HG03095 (cell line): ENCODE data around the gene PRCD.

ENCODE experiments used
- ATAC-seq: cut with Tn5 transposase; IDR thresholded peaks from one replicate; pipeline ENCODE4 v1.9.1; 2021; ENCODE audit warnings: moderate library complexity; ENCODE audit not compliant: unreplicated experiment

PRCD gene

GRCh38 chr17:76567634-76568432 lies 28.0 kb downstream of the PRCD start:
- ATAC-seq, result no peak

GRCh38 chr17:76568811-76569221 lies 29.0 kb downstream of the PRCD start:
- no peak for ATAC-seq

GRCh38 chr17:76569607-76570279 lies 29.9 kb downstream of the PRCD start:
- ATAC-seq, result no peak

- no peak for ATAC-seq
Measured at GRCh38 chr17:76570457-76570856, 30.6 kb downstream of the PRCD start.

GRCh38 chr17:76570877-76571471 lies 31.1 kb downstream of the PRCD start:
- ATAC-seq, result no peak

GRCh38 chr17:76572201-76572910 lies 32.5 kb downstream of the PRCD start:
- no peak for ATAC-seq

GRCh38 chr17:76573096-76573495 lies 33.3 kb downstream of the PRCD start:
- no peak for ATAC-seq

GRCh38 chr17:76574166-76574565 lies 34.3 kb downstream of the PRCD start:
- no peak for ATAC-seq

GRCh38 chr17:76575570-76575969 lies 35.7 kb downstream of the PRCD start:
- no peak for ATAC-seq

GRCh38 chr17:76576189-76576588 lies 36.3 kb downstream of the PRCD start:
- ATAC-seq, result no peak

- no peak for ATAC-seq
Measured at GRCh38 chr17:76577876-76578275, 38.0 kb downstream of the PRCD start.

- no peak for ATAC-seq
Measured at GRCh38 chr17:76578376-76578775, 38.5 kb downstream of the PRCD start.

GRCh38 chr17:76579281-76579680 lies 39.4 kb downstream of the PRCD start:
- no peak for ATAC-seq

- ATAC-seq, result no peak
Measured at GRCh38 chr17:76581515-76581914, 41.7 kb downstream of the PRCD start.

GRCh38 chr17:76582660-76583059 lies 42.8 kb downstream of the PRCD start:
- no peak for ATAC-seq

- no peak for ATAC-seq
Measured at GRCh38 chr17:76584427-76585032, 44.7 kb downstream of the PRCD start.

- no peak for ATAC-seq
Measured at GRCh38 chr17:76585033-76585648, 45.3 kb downstream of the PRCD start.

- no peak for ATAC-seq
Measured at GRCh38 chr17:76585649-76586593, 46.1 kb downstream of the PRCD start, which contains the start of gene ST6GALNAC2. Gene ST6GALNAC2, minus strand, starts transcription at chr17:76585860. Its CDS starts 52 bp downstream, at chr17:76585808.

- ATAC-seq, result no peak
Measured at GRCh38 chr17:76586741-76587487, 47.1 kb downstream of the PRCD start.
